SU-DHL-6 (cell line): ENCODE measurements around the gene INPP5A.

Experiments
- H2AFZ ChIP-seq: fragments of 200-600 bp; sonication (generic); 2 replicates; pipeline ENCODE4 v1.6.1; 2014; ENCODE audit warnings: low read depth, mild to moderate bottlenecking, moderate library complexity, mixed read lengths, antibody characterized with exemption, low read length; ENCODE audit not compliant: severe bottlenecking
- H3F3A ChIP-seq: fragments of 200-600 bp; shearing (Covaris generic); 2 replicates; pipeline ENCODE4 v1.6.0; 2016; ENCODE audit warnings: antibody characterized with exemption, mild to moderate bottlenecking; ENCODE audit not compliant: insufficient read depth
- H3K27ac ChIP-seq: fragments of 200-600 bp; sonication (generic); 2 replicates; pipeline ENCODE4 v1.5.1; 2016; ENCODE audit warnings: low read depth, mild to moderate bottlenecking, low read length, moderate library complexity, mixed read lengths
- H3K27me3 ChIP-seq: fragments of 200-600 bp; sonication (generic), shearing (Covaris generic); 2 replicates; pipeline ENCODE4 v1.6.0; 2014; ENCODE audit warnings: mild to moderate bottlenecking, low read length
- H3K36me3 ChIP-seq: fragments of 200-600 bp; sonication (generic); 2 replicates; pipeline ENCODE4 v1.6.1; 2014; ENCODE audit warnings: mild to moderate bottlenecking, low read length, mixed read lengths
- H3K4me2 ChIP-seq: fragments of 300-600, 200-600 bp; shearing (Covaris generic), sonication (generic); 2 replicates; pipeline ENCODE4 v1.6.0; 2014; ENCODE audit warnings: low read length, low read depth, mild to moderate bottlenecking; ENCODE audit not compliant: poor library complexity, severe bottlenecking
- H3K4me3 ChIP-seq: fragments of 200-600 bp; sonication (generic); 2 replicates; pipeline ENCODE4 v1.5.1; 2014; ENCODE audit warnings: antibody characterized with exemption, low read length, mild to moderate bottlenecking, mixed read lengths; ENCODE audit not compliant: insufficient read depth, poor library complexity, severe bottlenecking
- H3K79me2 ChIP-seq: fragments of 200-600 bp; sonication (generic); 2 replicates; pipeline ENCODE4 v1.6.1; 2014; ENCODE audit warnings: mild to moderate bottlenecking, low read length, moderate library complexity; ENCODE audit not compliant: insufficient read depth
- H3K9ac ChIP-seq: fragments of 200-600 bp; sonication (generic); 2 replicates; pipeline ENCODE4 v1.7.0; 2014; ENCODE audit warnings: mild to moderate bottlenecking, low read length
- H3K9me2 ChIP-seq: fragments of 200-600 bp; sonication (generic); replicated peaks from 2 replicates; pipeline ENCODE4 v1.6.1; 2014; ENCODE audit warnings: low read length; ENCODE audit not compliant: insufficient read depth
- H3K9me3 ChIP-seq: fragments of 200-600 bp; sonication (generic); 2 replicates; pipeline ENCODE4 v1.6.1; 2014; ENCODE audit warnings: low read length, mixed read lengths; ENCODE audit not compliant: insufficient read depth
- H4K20me1 ChIP-seq: fragments of 200-600 bp; sonication (generic); 2 replicates; pipeline ENCODE4 v1.6.1; 2014; ENCODE audit warnings: low read depth, mild to moderate bottlenecking, antibody characterized with exemption, low read length, moderate library complexity, mixed read lengths
- CTCF ChIP-seq: fragments of 200-600 bp; sonication (generic); IDR thresholded peaks from one replicate; pipeline ENCODE4 v1.5.1; 2017; ENCODE audit warnings: antibody characterized with exemption, mild to moderate bottlenecking, low read length, moderate library complexity; ENCODE audit not compliant: insufficient read depth, poor library complexity, severe bottlenecking
- EZH2phosphoT487 ChIP-seq: fragments of 200-600 bp; sonication (generic), shearing (Covaris generic); conservative IDR thresholded peaks from 2 replicates; pipeline ENCODE4 v1.6.1; 2018; ENCODE audit warnings: mild to moderate bottlenecking, antibody characterized with exemption, low read length, moderate library complexity, mixed read lengths

INPP5A gene

GRCh38 chr10:132749371-132749795 lies 211.8 kb downstream of the INPP5A start:
- H3K9me3 ChIP-seq: no peaks in the 10 kb centered on the region
- no peak overlapping the region for H3K27ac ChIP-seq
- H3K4me3 ChIP-seq: no peak overlapping the region
- no peaks in the 10 kb centered on the region for H4K20me1 ChIP-seq
- no peaks in the 10 kb centered on the region for H3K79me2 ChIP-seq
- TF ChIP-seq EZH2phosphoT487 (no peak), CTCF (no peak)
- no peaks in the 10 kb centered on the region for H3K36me3 ChIP-seq
- H2AFZ ChIP-seq: no peak overlapping the region
- no peak overlapping the region for H3K9ac ChIP-seq
- H3F3A ChIP-seq: no peaks in the 10 kb centered on the region
- no peak overlapping the region for H3K4me2 ChIP-seq
- no peaks in the 10 kb centered on the region for H3K9me2 ChIP-seq
- no peaks in the 10 kb centered on the region for H3K27me3 ChIP-seq

DNA sequence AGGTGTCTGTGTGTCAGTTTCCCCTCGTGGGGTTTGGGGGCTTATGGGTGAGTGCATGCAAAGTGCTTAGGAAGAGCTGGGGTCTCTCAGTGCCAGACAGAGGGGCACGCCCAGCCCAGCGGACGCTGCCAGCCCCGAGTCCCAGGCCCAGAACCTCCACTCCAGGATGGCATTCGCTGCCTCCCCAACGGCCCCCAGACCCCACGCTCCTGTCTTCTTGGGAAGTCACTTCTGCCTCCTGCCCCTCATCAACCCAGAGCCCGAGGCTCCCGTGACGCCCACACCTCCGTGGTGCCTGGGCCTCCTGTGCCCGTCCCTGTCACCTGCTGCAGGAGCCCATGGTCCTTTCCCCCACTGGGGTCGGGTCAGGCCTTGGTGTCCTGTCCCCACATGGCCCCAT lies 213.3 kb downstream of the INPP5A start:
- Histone ChIP-seq H3K4me3 (no peak overlapping the region), H3K27me3 (no peaks in the 10 kb centered on the region), H3F3A (no peaks in the 10 kb centered on the region), H3K36me3 (no peaks in the 10 kb centered on the region), H2AFZ (no peak overlapping the region), H3K79me2 (no peaks in the 10 kb centered on the region), H3K9me3 (no peaks in the 10 kb centered on the region), H3K9me2 (no peaks in the 10 kb centered on the region), H3K27ac (no peak overlapping the region), H3K4me2 (no peak overlapping the region), H3K9ac (no peak overlapping the region), H4K20me1 (no peaks in the 10 kb centered on the region)
- TF ChIP-seq EZH2phosphoT487 (no peak), CTCF (no peak)

DNA sequence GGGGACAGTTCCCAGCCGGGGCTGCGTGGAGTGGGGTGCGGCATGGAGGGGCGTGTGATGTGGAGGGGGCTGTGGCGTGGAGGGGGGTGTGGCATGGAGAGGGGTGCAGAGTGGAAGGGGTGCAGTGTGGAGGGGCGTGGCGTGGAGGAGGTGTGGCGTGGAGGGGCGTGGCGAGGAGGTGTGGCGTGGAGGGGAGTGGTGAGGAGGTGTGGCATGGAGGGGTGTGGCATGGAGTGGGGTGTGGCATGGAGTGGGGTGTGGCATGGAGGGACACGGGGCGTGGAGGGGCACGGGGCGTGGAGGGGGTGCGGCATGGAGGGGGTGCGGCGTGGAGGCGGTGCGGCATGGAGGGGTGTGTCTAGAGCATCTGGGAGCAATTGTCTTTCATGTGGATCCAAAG lies 214.8 kb downstream of the INPP5A start:
- Histone ChIP-seq H3K4me3 (no peak overlapping the region), H3K27ac (no peak overlapping the region), H2AFZ (no peak overlapping the region), H4K20me1 (no peaks in the 10 kb centered on the region), H3K79me2 (no peaks in the 10 kb centered on the region), H3K9me2 (no peaks in the 10 kb centered on the region), H3F3A (no peaks in the 10 kb centered on the region), H3K9me3 (no peaks in the 10 kb centered on the region), H3K9ac (no peak overlapping the region), H3K36me3 (no peaks in the 10 kb centered on the region), H3K27me3 (no peaks in the 10 kb centered on the region), H3K4me2 (no peak overlapping the region)
- TF ChIP-seq EZH2phosphoT487 (no peak), CTCF (no peak)
